Liver (tissue), 3 donors: ENCODE results near the gene CTNNA2.

Experiments
- CTCF ChIP-seq: fragments of 150-350 bp; IDR thresholded peaks from 2 replicates; pipeline ENCODE4 v1.5.1; 2017; ENCODE audit warnings: improper control_type of control experiment, low read depth, low read length; ENCODE audit not compliant: missing input control
- JUND ChIP-seq, 2 donors: IDR thresholded peaks; 2 replicates each; pipeline ENCODE4 v1.6.1; 2016; ENCODE audit warnings: antibody characterized with exemption in 2 of 2
- NR2F2 ChIP-seq: IDR thresholded peaks from 2 replicates; pipeline ENCODE4 v1.6.1; 2016; ENCODE audit warnings: antibody characterized with exemption
- SP1 ChIP-seq: IDR thresholded peaks from 2 replicates; pipeline ENCODE4 v1.6.1; 2018; ENCODE audit warnings: antibody characterized with exemption, mild to moderate bottlenecking
- donor health status: healthy.
- donor health status: healthy.

DNA sequence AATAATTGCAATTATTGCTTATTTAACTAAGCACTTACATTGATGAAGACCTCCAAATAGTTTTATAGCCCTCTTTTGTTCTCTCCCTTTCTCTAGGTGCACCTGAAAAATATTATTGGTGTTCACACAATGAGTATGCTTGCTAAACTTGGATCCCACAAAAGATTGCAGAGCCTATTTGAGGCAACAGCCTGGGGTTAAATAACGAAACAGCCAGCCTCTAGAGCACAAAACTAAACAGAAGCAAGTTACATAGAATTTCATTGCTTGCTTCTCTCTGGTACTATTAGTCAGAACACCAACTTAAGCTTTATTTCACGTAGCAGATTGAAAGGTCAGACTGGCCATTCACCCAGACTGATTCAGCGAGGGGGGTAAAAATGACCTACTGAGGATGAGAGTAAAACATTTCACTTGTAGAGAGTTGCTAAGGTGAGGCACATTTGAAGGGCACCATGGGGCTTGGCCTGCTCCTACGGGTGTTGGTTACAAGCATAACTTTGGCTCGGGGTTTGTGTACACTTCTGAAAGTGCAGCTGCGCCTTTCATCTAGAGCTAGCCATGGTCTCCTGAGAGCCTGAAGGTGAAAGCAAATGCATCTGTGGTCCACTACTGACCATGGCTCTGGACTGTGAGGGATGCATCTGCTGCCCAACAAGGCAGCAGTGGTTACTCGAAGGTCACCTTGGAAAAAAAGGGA, 1016.8 kb downstream of the CTNNA2 start:
- TF ChIP-seq CTCF (no peak), SP1 (no peak), JUND (IDR thresholded peaks at IDR 0.05) (no peak), NR2F2 (no peak)
